ENCODE results near the gene TGFB1I1.

Gene TGFB1I1

DNA sequence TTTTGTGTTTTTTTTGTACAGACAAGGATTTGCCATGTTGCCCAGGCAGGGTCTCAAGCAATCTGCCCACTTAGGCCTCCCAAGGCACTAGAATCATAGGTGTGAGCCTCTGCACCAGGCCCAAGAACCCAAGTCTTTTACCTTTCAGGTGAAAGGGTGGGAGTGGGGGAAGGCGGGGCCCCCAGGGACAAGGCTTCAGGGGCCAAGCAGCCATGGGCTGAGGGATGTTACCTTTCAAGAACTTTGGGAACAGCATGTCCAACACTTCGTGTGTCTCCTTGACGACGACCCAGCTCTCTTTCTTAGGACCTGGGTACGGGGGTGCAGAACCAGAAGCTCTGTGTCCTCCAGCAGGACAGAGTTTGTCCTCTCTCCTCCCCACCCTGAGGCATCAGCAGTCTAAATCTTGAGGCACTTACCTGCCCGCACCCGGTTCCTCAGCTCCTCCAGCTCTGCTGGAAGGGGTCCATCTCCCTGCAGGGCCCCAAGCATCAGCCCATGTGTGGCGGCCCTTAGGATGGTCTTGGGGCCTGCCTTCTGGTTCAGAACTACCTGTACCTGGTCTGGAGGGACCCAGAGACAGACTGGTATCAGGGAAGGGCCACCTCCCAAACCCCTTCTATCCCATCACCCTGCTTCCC, 19.9 kb downstream of the TGFB1I1 start:
- TF ChIP-seq, protein P1, sequence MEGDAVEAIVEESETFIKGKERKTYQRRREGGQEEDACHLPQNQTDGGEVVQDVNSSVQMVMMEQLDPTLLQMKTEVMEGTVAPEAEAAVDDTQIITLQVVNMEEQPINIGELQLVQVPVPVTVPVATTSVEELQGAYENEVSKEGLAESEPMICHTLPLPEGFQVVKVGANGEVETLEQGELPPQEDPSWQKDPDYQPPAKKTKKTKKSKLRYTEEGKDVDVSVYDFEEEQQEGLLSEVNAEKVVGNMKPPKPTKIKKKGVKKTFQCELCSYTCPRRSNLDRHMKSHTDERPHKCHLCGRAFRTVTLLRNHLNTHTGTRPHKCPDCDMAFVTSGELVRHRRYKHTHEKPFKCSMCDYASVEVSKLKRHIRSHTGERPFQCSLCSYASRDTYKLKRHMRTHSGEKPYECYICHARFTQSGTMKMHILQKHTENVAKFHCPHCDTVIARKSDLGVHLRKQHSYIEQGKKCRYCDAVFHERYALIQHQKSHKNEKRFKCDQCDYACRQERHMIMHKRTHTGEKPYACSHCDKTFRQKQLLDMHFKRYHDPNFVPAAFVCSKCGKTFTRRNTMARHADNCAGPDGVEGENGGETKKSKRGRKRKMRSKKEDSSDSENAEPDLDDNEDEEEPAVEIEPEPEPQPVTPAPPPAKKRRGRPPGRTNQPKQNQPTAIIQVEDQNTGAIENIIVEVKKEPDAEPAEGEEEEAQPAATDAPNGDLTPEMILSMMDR (IDR thresholded peaks at IDR 0.05; ENCODE audit: extremely low read depth, insufficient read depth, missing control alignments) = no peak
- DNase-seq (ENCODE audit: low spot score) = no peak
- in situ Hi-C loops (cut with MboI; ENCODE audit: low pct_unique_long_range_greater_than_20kb, low sequenced_read_pairs, unreplicated experiment) = no loop called here

DNA sequence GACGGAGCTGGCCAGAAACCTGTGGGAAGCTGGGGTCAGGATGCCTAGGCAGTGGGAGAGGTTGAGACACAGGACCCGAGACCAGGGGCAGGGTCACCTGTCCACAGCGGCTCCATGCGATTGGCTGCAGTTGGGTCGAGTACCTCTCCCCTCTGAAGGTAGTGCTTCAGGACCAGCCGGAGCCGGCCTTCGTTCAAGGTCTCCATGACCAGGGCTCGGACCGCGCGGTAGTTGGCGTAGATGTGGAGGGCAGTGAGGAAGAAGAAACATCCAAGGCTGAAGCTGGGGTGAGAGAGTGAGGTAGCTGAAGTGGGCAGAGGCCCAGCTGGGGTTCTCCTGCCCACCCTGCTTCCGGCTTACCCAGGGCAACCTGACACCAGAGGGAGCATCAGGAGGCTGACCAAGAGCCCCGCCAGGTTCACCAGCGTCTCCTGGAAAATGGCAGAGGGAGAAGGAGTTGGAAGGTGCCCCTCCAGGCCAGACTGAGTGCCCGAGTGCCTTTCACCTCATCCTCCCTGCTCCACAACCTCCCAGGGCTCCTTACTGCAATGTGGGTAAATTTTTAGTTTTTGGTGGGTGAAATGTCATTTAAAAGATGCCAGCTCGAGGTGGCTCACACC, 21.7 kb downstream of the TGFB1I1 start:
- no peak for DNase-seq (ENCODE audit: low spot score)
- TF ChIP-seq, protein P1 (IDR thresholded peaks at IDR 0.05; ENCODE audit: extremely low read depth, insufficient read depth, missing control alignments) = no peak
- in situ Hi-C loops (cut with MboI; ENCODE audit: low pct_unique_long_range_greater_than_20kb, low sequenced_read_pairs, unreplicated experiment) = no loop called here

DNA sequence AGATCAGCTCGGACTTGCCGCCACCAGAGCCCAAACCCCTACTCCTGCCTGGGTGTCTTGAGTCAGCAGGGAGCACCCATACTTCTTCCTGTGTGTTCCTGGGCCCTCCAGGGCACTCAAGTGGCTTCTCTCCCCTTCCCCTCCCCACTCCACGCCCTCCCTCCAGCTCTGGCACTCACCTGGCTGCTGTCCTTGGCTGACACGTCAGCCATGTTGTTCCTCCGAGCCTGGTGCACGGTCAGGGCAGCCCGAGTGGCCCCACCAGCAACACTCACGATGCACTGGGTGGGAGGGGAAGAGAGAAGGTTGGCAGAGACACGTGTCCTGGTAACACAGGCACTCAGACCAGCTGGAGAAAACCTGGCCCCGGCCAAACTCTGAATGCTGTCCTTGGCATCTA, 24.7 kb downstream of the TGFB1I1 start:
- in situ Hi-C loops (cut with MboI; ENCODE audit: low pct_unique_long_range_greater_than_20kb, low sequenced_read_pairs, unreplicated experiment) = no loop called here
- TF ChIP-seq, protein P1 (IDR thresholded peaks at IDR 0.05; ENCODE audit: extremely low read depth, insufficient read depth, missing control alignments) = no peak
- DNase-seq (ENCODE audit: low spot score) = no peak

DNA sequence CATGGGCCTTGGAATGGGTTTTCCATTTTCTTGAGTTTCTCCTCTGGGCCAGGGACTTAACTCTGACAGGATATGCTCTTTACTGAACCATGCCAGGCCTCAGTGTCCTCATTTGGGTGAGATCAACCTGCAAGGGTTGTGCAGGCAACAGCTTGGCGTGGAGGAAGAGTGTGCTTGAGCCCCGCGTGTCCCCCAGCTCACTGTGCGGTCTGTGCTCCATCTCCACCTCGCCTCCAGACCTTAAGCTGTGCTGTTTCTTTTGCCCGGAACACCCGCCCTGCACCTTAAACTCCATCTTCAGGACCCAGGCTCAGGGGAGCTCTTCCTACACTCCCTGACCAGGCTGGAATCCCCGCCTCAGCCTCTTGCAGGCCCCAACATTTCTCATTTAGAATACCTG, 26.5 kb downstream of the TGFB1I1 start:
- TF ChIP-seq, protein P1 (IDR thresholded peaks at IDR 0.05; ENCODE audit: extremely low read depth, insufficient read depth, missing control alignments) = no peak
- no peak for DNase-seq (ENCODE audit: low spot score)
- in situ Hi-C loops (cut with MboI; ENCODE audit: low pct_unique_long_range_greater_than_20kb, low sequenced_read_pairs, unreplicated experiment) = no loop called here

DNA sequence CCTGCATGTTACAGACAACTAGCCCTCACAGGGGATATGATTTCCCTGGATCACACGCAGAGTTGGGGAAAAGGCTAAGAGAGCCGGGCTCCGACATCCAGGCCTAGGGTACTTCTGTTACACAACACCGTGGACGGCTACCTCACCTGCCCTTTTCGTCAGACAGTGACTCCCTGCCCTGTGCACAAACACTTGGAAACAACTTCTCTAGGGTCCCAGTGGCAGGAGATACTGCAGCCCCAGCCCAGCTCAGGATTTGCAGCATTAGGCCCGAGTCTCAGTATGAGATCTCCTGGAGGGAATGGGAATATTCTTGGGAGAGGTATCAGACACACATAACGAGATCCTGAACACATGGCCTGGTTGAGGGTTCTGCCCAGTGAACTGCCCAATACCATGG, 28.0 kb downstream of the TGFB1I1 start:
- TF ChIP-seq, protein P1 (IDR thresholded peaks at IDR 0.05; ENCODE audit: extremely low read depth, insufficient read depth, missing control alignments) = no peak
- in situ Hi-C loops (cut with MboI; ENCODE audit: low pct_unique_long_range_greater_than_20kb, low sequenced_read_pairs, unreplicated experiment) = loop anchor here (25.0 kb wide), 1 partner anchor 212 kb away; a partner anchor contains a TSS
- no peak for DNase-seq (ENCODE audit: low spot score)

DNA sequence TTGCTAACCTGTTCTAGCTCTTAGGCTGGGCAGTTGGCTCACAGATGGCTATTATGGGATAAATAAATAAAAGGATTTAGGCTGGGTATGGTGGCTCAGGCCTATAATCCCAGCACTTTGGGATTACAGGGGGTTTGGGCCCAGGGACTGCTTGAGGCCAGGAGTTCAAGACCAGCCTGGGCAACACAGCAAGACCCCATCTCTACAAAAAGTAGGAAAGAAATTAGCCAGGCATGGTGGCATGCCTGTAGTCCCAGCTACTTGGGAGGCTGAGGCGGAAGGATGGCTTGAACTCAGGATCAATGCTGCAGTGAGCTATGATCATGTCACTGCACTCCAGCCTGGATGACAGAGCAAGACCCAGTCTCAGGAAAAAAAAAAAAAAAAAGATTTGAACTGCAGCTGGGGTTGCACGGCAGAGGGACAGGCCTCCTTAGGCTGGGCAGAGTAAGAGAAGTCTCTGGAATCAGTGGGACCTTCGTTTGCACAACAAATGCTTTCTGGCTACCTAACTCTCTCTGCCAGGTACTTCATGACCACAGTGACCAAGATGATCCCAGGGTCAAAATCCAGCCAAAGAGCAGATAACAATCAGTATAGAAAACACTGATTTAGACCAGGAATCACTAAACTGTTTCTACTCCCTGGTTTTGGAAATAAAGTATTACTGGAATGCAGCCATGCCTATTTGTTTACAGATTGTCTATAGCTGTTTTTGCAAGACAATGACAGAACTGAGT, 29.4 kb downstream of the TGFB1I1 start:
- no peak for DNase-seq (ENCODE audit: low spot score)
- in situ Hi-C loops (cut with MboI; ENCODE audit: low pct_unique_long_range_greater_than_20kb, low sequenced_read_pairs, unreplicated experiment) = loop anchor here (25.0 kb wide), 1 partner anchor 211 kb away; a partner anchor contains a TSS
- TF ChIP-seq, protein P1 (IDR thresholded peaks at IDR 0.05; ENCODE audit: extremely low read depth, insufficient read depth, missing control alignments) = no peak

All from GM13977 (cell line).